ENCODE measurements around the gene ANTKMT.

DNA sequence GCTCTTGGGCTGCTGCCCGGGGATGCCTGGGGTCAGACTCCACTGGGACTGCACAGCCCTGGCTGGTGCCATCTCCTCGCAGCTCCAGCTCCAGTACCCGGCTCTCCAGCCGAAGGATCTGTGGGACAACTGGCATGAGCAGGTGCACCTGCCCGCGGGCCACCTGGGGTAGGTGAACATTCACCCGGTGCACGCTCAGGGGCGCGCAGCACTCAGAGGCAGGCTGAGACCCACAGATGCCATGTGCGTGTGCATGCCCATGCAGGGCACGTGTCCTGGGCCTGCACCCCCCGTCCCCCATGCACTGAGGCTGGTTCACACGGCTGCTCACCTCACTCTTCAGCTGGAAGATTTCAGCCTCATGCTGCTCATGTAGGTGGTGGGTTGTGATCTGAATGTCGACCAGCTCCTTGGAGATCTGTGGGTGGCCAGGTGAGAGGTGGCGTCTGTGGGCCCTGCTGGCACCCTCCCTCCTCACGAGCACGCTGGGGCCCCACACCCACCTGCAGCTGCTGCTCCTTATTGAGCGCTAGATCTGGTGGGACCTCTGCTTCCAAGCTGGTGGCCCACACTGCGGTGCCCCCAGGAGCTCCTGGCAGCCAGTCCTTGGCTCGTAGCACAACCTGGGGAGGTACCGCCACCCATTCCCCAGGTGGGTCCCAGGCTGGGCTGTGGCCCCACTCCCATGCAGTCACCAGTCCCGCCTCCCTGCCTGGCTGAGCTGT is 4.7 kb downstream of the ANTKMT start:
- TF ChIP-seq, protein P1, sequence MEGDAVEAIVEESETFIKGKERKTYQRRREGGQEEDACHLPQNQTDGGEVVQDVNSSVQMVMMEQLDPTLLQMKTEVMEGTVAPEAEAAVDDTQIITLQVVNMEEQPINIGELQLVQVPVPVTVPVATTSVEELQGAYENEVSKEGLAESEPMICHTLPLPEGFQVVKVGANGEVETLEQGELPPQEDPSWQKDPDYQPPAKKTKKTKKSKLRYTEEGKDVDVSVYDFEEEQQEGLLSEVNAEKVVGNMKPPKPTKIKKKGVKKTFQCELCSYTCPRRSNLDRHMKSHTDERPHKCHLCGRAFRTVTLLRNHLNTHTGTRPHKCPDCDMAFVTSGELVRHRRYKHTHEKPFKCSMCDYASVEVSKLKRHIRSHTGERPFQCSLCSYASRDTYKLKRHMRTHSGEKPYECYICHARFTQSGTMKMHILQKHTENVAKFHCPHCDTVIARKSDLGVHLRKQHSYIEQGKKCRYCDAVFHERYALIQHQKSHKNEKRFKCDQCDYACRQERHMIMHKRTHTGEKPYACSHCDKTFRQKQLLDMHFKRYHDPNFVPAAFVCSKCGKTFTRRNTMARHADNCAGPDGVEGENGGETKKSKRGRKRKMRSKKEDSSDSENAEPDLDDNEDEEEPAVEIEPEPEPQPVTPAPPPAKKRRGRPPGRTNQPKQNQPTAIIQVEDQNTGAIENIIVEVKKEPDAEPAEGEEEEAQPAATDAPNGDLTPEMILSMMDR (IDR thresholded peaks at IDR 0.05): no peak
- TF ChIP-seq POLR2A (IDR thresholded peaks at IDR 0.05): no peak
- no peak for TF ChIP-seq POLR2AphosphoS5 (IDR thresholded peaks at IDR 0.05)

All from breast epithelium (tissue), 3 donors.